ENCODE data around the gene PLXNB3.
"Not testable (repeated sequence)": the region's sequence is repeated elsewhere in the genome, so short reads cannot be mapped to it uniquely, and the experiment has no call there.

Gene PLXNB3

DNA sequence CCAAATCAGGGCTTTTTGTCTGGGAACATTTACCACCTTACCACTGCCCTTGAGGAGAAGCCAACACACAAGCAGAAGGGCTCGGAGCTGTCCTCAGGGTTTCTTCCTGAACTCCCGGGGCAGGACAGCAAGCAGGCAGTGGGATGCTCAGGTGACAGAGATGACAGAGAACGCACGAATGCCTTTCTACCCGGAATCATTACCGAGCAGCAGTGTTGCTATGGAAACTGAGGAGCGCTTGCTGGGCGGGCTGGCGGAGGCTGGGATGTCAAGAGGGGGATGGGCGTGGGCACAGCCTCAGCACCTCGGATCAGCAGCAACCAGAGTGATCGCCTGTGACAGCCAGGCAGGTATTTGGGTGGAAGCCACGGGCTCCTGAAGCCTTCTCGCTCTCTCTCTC, 48.2 kb downstream of the PLXNB3 start:
- TF ChIP-seq, protein P1, sequence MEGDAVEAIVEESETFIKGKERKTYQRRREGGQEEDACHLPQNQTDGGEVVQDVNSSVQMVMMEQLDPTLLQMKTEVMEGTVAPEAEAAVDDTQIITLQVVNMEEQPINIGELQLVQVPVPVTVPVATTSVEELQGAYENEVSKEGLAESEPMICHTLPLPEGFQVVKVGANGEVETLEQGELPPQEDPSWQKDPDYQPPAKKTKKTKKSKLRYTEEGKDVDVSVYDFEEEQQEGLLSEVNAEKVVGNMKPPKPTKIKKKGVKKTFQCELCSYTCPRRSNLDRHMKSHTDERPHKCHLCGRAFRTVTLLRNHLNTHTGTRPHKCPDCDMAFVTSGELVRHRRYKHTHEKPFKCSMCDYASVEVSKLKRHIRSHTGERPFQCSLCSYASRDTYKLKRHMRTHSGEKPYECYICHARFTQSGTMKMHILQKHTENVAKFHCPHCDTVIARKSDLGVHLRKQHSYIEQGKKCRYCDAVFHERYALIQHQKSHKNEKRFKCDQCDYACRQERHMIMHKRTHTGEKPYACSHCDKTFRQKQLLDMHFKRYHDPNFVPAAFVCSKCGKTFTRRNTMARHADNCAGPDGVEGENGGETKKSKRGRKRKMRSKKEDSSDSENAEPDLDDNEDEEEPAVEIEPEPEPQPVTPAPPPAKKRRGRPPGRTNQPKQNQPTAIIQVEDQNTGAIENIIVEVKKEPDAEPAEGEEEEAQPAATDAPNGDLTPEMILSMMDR (IDR thresholded peaks at IDR 0.05; ENCODE audit: low read depth, low read length): no peak
- no peak for DNase-seq (ENCODE audit: low read depth in 2 of 2)
- no peak overlapping the region for H3K4me3 ChIP-seq (replicated peaks in 1 of 2; ENCODE audit: low read depth in 2 of 2, low read length in 2 of 2)

DNA sequence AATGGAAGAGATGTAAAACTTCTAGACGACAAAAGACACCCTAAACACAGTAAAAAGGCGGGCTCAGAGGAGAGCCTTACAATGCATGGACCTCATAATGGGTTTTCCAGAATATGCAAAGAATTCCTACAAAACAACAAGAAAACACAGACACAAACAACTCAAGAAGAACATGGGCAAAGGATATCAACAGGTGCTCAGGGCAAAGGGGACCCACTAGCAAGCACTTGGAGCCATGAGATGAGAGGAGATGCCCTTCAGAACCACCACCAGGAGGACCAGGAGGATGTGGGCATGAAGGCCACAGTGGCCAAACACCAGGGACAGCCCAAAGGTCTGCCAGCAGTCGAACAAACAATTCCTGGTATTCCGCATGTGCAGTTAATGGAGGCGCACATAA, 49.1 kb downstream of the PLXNB3 start:
- no peak for DNase-seq (ENCODE audit: low read depth in 2 of 2)
- TF ChIP-seq, protein P1 (IDR thresholded peaks at IDR 0.05; ENCODE audit: low read depth, low read length): no peak
- H3K4me3 ChIP-seq (replicated peaks in 1 of 2; ENCODE audit: low read depth in 2 of 2, low read length in 2 of 2): no peak overlapping the region

DNA sequence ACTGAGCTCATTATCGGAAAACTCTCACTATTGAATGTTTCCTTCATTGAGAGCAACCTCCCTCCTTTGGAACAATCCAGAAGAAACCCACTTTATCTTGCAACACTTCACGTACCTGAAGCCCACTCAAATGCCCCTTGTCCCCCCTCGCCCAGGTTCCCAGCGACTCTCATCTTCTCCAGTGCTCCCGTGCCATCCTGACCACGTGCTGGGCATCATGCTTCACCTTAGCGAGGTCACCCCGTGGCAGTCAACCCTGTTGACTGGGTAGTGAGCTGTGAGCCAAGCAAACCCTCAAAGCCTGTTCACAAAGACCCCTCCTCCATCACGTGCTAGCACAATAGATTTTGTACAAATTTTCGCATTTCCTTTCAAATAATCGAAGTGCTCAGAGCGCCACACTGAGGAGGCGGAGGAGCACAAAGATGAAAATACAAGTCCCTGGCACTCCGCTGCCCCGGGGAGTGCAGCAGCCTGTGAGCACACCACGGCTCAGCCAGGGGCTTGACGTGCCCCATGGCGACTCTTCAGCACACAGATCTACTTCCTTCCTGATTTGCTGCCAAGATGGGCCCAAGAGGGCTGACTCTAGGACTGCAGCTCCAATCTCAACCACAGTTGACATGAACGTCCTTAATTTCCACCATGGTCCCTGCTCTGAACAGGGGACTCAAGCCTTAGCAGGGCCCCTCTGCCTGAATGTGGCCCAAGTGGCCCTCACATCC, 50.7 kb downstream of the PLXNB3 start:
- no peak overlapping the region for H3K4me3 ChIP-seq (replicated peaks in 1 of 2; ENCODE audit: low read depth in 2 of 2, low read length in 2 of 2)
- no peak for DNase-seq (ENCODE audit: low read depth in 2 of 2)
- TF ChIP-seq, protein P1 (IDR thresholded peaks at IDR 0.05; ENCODE audit: low read depth, low read length): no peak

DNA sequence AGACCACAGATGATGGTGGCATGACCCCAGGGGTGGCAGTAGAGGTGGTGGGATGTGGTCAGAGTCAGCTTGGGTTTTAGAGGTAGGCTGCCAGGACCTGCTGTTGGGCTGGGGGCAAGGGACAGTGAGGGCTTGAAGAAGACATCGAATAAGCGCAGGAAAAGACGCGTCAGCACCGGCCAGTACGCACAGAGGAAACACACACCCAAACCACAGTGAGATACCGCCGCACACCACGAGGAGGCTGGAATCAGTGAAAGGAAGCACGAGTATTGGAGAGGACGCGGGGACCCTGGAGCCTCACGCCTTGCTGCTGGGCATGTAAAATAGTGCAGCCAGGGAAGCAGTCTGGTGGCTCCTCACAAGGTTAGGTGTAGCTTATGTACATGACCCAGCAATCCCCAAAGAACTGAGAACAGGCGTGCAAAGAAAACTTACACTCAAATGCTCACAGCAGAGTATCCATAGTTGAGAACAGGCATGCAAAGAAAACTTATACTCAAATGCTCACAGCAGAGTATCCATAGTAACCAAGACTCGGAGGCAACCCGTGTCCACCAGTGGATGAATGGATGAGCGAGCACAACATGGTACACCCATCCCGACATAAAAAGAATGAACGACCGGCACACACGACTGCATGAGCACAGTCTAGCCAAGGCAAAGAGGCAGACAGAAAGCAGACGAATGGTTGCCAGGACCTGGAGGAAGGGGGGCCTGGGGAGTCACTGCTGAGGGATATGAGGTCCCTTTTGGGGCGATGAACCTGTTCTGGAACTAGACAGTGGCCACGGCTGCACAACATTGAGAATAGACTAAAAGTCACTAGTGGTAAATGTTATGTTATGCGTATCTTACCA, 53.0 kb downstream of the PLXNB3 start:
- H3K4me3 ChIP-seq (replicated peaks in 1 of 2; ENCODE audit: low read depth in 2 of 2, low read length in 2 of 2): no peak overlapping the region
- DNase-seq (ENCODE audit: low read depth in 2 of 2): peak in 1 of 2 donors; percentile 8

DNA sequence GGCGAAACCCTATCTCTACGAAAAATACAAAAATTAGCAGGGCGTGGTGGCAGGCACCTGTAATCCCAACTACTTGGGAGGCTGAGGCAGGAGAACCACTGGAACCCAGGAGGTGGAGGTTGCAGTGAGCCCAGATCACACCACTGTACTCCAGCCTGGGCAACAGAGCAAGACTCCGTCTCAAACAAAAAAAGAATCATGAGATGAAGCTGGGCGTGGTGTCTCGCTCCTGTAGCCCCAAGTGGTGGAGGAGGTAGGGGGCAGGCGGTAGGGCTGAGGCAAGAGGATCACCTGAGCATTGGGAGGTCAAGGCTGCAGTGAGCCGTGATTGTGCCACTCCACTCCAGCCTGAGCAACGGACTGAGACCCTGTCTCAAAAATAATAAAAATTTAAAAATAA, 54.0 kb downstream of the PLXNB3 start:
- H3K4me3 ChIP-seq (replicated peaks in 1 of 2; ENCODE audit: low read depth in 2 of 2, low read length in 2 of 2); DNase-seq (ENCODE audit: low read depth in 2 of 2): not testable (repeated sequence)

More for the DNA sequence above, 53.0 kb downstream of the PLXNB3 start:
- TF ChIP-seq, protein P1 (IDR thresholded peaks at IDR 0.05; ENCODE audit: low read depth, low read length): no peak

DNA sequence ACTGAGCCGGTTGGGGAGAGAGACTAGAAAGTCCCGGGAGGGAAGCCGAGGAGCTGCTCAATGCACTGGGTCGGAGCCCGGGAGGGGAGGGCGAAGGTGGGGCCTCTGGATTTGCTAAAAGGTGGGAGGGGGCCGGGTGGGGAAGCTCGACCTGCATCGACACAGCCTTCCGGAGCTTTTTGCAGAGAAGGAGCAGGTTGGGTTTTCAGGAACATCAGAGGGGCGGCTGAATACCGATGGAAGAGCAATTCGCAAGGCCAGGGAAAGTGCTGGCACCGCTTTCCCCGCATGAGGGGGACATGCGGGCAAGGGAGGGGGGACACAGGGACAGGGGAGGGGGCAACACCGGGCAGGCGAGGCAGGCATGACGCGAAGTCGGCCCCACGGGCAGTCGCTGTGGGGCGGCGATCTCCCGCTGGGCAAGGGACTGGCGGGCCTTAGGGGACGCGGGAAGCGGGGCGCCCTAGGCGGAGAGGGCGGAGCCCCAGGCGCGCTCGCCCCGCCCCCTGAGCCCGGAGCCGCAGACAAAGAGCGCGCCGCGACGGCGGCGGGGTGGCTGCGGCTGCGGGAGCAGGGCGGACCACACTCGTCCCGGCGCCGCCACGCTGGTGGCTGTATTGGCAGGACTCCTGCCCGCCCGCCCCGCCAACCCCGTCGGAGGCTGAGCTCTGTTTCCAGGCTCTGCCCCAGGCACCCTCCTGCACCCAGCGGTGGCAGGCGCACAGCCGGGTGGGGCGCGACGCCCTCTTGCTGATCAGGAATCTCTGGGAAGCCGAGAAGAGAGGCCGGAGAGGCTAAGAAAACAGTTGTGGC, 54.7 kb downstream of the PLXNB3 start:
- TF ChIP-seq, protein P1 (IDR thresholded peaks at IDR 0.05; ENCODE audit: low read depth, low read length): no peak
- DNase-seq (ENCODE audit: low read depth in 2 of 2): no peak
- H3K4me3 ChIP-seq (replicated peaks in 1 of 2; ENCODE audit: low read depth in 2 of 2, low read length in 2 of 2): peak overlapping the region; percentile 26 to 28

Data from cardiac fibroblast (primary cell).